ENCODE measurements around the gene WDR88. TPM values are rescaled to one million over a fixed set of nuclear protein-coding genes. Genes with fewer than 3 reads are reported as not detected.

Gene WDR88
- total RNA-seq (ENCODE audit: low replicate concordance), result not detected in 2 replicates

GRCh38 chr19:33132021-33132420 is at the start of gene WDR88:
Gene WDR88 (plus strand): TSS chr19:33132114. CDS start chr19:33132170, 56 bp downstream.

GRCh38 chr19:33193865-33194362 is 62.0 kb downstream of the WDR88 start, which contains the start of gene LRP3:
Gene LRP3 (plus strand): TSS chr19:33194330. CDS start chr19:33194786, 456 bp downstream.

Other genes starting within 250 kb of the WDR88 start
- 6.3 and 7.3 TPM in 2 replicates for gene CEP89, start 160.2 kb upstream of the WDR88 start, total RNA-seq (ENCODE audit: low replicate concordance)
- gene FAAP24, start 159.9 kb upstream of the WDR88 start, total RNA-seq (ENCODE audit: low replicate concordance), result 1.5 and 1.7 TPM in 2 replicates
- gene RHPN2, start 67.2 kb upstream of the WDR88 start, total RNA-seq (ENCODE audit: low replicate concordance), result 2.2 and 4.9 TPM in 2 replicates
- gene GPATCH1, start 50.9 kb upstream of the WDR88 start, total RNA-seq (ENCODE audit: low replicate concordance), result 5.3 and 9.1 TPM in 2 replicates
- gene LRP3, start 62.2 kb downstream of the WDR88 start, total RNA-seq (ENCODE audit: low replicate concordance), result 19.8 and 35.6 TPM in 2 replicates
- not detected in 2 replicates for gene SLC7A10, start 93.7 kb downstream of the WDR88 start, total RNA-seq (ENCODE audit: low replicate concordance)
- gene CEBPA, start 170.4 kb downstream of the WDR88 start, total RNA-seq (ENCODE audit: low replicate concordance), result 0.12 TPM in 1 of 2 replicates, not detected in the other
- 11.8 and 34.4 TPM in 2 replicates for gene CEBPG, start 241.6 kb downstream of the WDR88 start, total RNA-seq (ENCODE audit: low replicate concordance)